ENCODE measurements around the gene FBXO10.

DNA sequence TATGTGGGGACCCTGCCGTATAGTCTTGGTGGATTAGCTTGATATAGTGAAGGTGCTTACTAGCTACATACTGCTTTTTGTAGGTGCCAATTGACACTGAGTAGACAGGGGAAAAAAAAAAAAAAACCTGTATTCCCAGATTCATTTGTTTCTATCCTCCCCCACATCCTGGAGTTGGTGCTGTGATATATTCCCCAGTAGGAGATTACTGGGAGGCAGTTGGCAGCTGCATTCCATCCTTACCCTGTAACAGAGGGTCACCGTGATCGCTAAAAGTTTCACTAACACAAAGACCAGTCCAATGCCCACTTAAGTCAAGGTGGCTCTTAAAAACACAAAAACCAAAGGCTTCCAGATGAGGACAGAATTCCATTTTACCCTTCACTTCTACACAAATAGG lies 43.6 kb upstream of the FBXO10 start:
- TF ChIP-seq, protein P1, sequence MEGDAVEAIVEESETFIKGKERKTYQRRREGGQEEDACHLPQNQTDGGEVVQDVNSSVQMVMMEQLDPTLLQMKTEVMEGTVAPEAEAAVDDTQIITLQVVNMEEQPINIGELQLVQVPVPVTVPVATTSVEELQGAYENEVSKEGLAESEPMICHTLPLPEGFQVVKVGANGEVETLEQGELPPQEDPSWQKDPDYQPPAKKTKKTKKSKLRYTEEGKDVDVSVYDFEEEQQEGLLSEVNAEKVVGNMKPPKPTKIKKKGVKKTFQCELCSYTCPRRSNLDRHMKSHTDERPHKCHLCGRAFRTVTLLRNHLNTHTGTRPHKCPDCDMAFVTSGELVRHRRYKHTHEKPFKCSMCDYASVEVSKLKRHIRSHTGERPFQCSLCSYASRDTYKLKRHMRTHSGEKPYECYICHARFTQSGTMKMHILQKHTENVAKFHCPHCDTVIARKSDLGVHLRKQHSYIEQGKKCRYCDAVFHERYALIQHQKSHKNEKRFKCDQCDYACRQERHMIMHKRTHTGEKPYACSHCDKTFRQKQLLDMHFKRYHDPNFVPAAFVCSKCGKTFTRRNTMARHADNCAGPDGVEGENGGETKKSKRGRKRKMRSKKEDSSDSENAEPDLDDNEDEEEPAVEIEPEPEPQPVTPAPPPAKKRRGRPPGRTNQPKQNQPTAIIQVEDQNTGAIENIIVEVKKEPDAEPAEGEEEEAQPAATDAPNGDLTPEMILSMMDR (IDR thresholded peaks at IDR 0.05) = no peak
- TF ChIP-seq POLR2A (IDR thresholded peaks at IDR 0.05) = no peak

All from testis (tissue), 2 donors.